Lung (tissue), 12 donors: Measurements from ENCODE around the gene HCFC2. TPM values are rescaled to one million over a fixed set of nuclear protein-coding genes. Genes with fewer than 3 reads are reported as not detected.

Experiments
- ATAC-seq: fragments of 200-7000 bp; cut with Tn5 transposase; one replicate; pipeline ENCODE4 v1.9.1; 2020; ENCODE audit warnings: moderate number of reproducible peaks; ENCODE audit not compliant: insufficient read depth, low FRiP score
- DNase-seq, 3 donors: peaks; one replicate each; pipeline ENCODE4 v3.0.0-alpha.2; 2013 to 2017
- H3K27ac ChIP-seq, 2 donors: one replicate each; pipeline ENCODE4 v1.5.1; 2013; ENCODE audit warnings: mild to moderate bottlenecking in 2 of 2, moderate library complexity in 2 of 2, control low read depth in 1 of 2, inconsistent platforms in 1 of 2, low read depth in 1 of 2, low read length in 1 of 2
- H3K27me3 ChIP-seq, 3 donors: one replicate each; pipeline ENCODE4 v1.5.1; 2013; ENCODE audit warnings: low read length in 2 of 3; ENCODE audit not compliant: control insufficient read depth in 3 of 3, insufficient read depth in 3 of 3
- H3K36me3 ChIP-seq, 4 donors: one replicate each; pipeline ENCODE4 v1.5.1; 2013; ENCODE audit warnings: low read length in 4 of 4, mild to moderate bottlenecking in 1 of 4, moderate library complexity in 1 of 4; ENCODE audit not compliant: control insufficient read depth in 4 of 4, insufficient read depth in 4 of 4
- H3K4me1 ChIP-seq, 5 donors: one replicate each; pipeline ENCODE4 v1.5.1; 2013; ENCODE audit warnings: low read length in 5 of 5, mild to moderate bottlenecking in 2 of 5, moderate library complexity in 1 of 5; ENCODE audit not compliant: control insufficient read depth in 5 of 5, insufficient read depth in 5 of 5
- H3K4me3 ChIP-seq: one replicate; pipeline ENCODE4 v1.5.1; 2013; ENCODE audit warnings: mild to moderate bottlenecking, control low read depth, moderate library complexity
- H3K9ac ChIP-seq, 2 donors: one replicate each; pipeline ENCODE4 v1.5.1; 2013; ENCODE audit warnings: low read length in 2 of 2, control low read depth in 1 of 2; ENCODE audit not compliant: insufficient read depth in 1 of 2
- H3K9me3 ChIP-seq, 4 donors: one replicate each; pipeline ENCODE4 v1.5.1; 2013; ENCODE audit warnings: low read length in 3 of 4, mild to moderate bottlenecking in 1 of 4, moderate library complexity in 1 of 4; ENCODE audit not compliant: control insufficient read depth in 4 of 4, insufficient read depth in 3 of 4
- WGBS, 2 donors: extraction: QIAGEN DNeasy Blood & Tissue Kit; methylation state at CpG; one replicate each; pipeline ENCODE4 v1.1.7; 2013; 5-methylcytosine and 5-hydroxymethylcytosine counted together
- polyA plus RNA-seq, 2 donors: library from polyadenylated mRNA; stranded (reverse); fragments of 200-250 nt; gene quantifications; one replicate each; pipeline ENCODE4 v1.2.1, GENCODE V29; 2013
- total RNA-seq, 2 donors: library from RNA; depleted of rRNA in 1 of 2; stranded (reverse); fragments of >200 nt in 1 of 2; gene quantifications; one replicate each; pipeline ENCODE4 v1.2.1, GENCODE V29; 2014 to 2021
- TF ChIP-seq, protein P1 (sequence below): IDR thresholded peaks from 2 replicates; pipeline ENCODE4 v1.5.1; 2012; ENCODE audit warnings: mild to moderate bottlenecking; ENCODE audit errors: control extremely low read depth, extremely low read depth
- donor health status: control.
- donor health status: control.
- donor health status: Bipolar disorder and iron deficiency.
- donor health status: healthy.
- donor health status: DM: yes; HTN: yes; CAD: no.

Gene HCFC2
- total and polyA plus RNA-seq, 4 donors: 5.8 to 30.5 (median 10.8) TPM

DNA sequence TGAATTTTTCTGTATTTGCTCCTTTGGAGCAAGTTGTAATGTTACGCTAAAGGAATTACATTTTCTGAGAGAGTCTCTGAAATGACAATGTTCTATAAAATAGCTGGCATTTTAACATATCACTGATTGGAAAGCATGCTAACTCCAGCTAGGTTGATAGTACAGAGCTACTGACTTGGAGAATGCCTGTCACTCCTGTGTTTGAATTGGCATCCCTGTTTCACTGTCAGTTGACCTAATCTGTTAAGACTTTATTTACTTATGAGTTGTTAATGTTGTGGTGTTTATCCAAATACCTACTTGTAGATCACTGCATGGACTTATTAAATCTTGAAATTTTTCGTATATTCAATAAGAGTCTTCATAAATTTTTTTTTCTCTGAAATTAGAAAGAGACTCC, 33.6 kb downstream of the HCFC2 start:
- ATAC-seq (no peak), DNase-seq (no peak)
- no peaks in the 10 kb centered on the region for H3K9me3 ChIP-seq
- TF ChIP-seq, protein P1, sequence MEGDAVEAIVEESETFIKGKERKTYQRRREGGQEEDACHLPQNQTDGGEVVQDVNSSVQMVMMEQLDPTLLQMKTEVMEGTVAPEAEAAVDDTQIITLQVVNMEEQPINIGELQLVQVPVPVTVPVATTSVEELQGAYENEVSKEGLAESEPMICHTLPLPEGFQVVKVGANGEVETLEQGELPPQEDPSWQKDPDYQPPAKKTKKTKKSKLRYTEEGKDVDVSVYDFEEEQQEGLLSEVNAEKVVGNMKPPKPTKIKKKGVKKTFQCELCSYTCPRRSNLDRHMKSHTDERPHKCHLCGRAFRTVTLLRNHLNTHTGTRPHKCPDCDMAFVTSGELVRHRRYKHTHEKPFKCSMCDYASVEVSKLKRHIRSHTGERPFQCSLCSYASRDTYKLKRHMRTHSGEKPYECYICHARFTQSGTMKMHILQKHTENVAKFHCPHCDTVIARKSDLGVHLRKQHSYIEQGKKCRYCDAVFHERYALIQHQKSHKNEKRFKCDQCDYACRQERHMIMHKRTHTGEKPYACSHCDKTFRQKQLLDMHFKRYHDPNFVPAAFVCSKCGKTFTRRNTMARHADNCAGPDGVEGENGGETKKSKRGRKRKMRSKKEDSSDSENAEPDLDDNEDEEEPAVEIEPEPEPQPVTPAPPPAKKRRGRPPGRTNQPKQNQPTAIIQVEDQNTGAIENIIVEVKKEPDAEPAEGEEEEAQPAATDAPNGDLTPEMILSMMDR: no peak
- H3K9ac ChIP-seq: no peak overlapping the region
- no peak overlapping the region for H3K27ac ChIP-seq
- H3K4me1 ChIP-seq: no peaks in the 10 kb centered on the region
- H3K4me3 ChIP-seq: no peak overlapping the region
- 96 to 98% methylated on average over 2 of the region's 2 CpGs for WGBS, 2 donors
- H3K27me3 ChIP-seq: no peaks in the 10 kb centered on the region
- peaks cover 13 to 34% (median 27%) of the 10 kb centered on the region in 4 donors for H3K36me3 ChIP-seq

DNA sequence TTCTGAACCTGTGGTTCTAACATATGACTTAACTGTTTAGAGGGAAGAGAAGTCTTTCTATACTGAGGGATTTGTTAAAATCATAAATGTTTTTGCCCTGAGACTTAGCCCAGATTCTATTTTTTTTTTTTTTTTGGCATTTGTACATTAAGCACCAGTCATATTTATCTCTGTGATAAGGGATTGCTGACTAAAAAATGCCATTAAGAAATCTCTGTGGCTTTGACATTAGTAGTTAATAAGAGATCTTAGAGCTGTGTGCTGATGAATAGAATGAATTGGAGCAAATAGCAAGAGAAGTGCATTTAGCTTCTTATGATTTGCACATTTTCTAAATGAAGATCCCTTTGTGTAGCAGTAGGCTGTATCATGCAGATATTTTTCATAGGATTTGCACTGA, 41.1 kb downstream of the HCFC2 start:
- Histone ChIP-seq H3K4me1 (peaks cover 0 to 4% (median 0%) of the 10 kb centered on the region in 5 donors), H3K4me3 (no peak overlapping the region), H3K9ac (no peak overlapping the region), H3K9me3 (no peaks in the 10 kb centered on the region), H3K27me3 (no peaks in the 10 kb centered on the region), H3K36me3 (peaks cover 3 to 13% (median 7%) of the 10 kb centered on the region in 4 donors), H3K27ac (no peak overlapping the region)
- ATAC-seq (no peak), DNase-seq (no peak)
- TF ChIP-seq, protein P1: no peak

DNA sequence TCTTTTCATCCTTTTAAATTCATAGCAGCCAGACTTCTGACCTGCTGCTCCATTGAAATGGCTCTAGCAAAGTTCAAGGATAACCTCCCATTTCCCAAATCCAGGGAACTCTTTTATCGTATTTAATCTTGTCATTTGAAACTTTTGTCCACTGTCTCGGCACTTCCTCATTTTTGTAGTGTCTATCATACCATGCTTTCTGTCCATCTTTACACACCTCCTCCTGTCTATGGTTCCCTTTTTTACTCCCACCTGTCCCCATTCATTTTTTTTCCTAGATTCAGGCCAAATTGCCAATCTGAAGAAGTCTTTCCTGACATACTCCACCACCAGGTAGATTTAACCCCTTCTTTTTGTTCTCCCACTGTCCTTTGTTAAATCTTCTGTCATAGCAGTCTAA, 42.6 kb downstream of the HCFC2 start:
- WGBS, 2 donors: 67 to 83% methylated on average over 2 of the region's 2 CpGs
- Histone ChIP-seq H3K27ac (no peak overlapping the region), H3K9me3 (no peaks in the 10 kb centered on the region), H3K27me3 (no peaks in the 10 kb centered on the region), H3K36me3 (peaks cover 3 to 10% (median 6%) of the 10 kb centered on the region in 4 donors), H3K4me1 (peaks cover 0 to 4% (median 0%) of the 10 kb centered on the region in 5 donors), H3K9ac (no peak overlapping the region), H3K4me3 (no peak overlapping the region)
- ATAC-seq (no peak), DNase-seq (no peak)
- TF ChIP-seq, protein P1: no peak
